Activated T-helper 17 cell treated with anti-CD3 and anti-CD28 coated beads, Interleukin-2, amount 50 U/mL, for 72 hours (primary cell): Measurements from ENCODE around the gene ARHGAP20. TPM values are rescaled to one million over a fixed set of nuclear protein-coding genes. Genes with fewer than 3 reads are reported as not detected.
"Not testable (repeated sequence)": the region's sequence is repeated elsewhere in the genome, so short reads cannot be mapped to it uniquely, and the experiment has no call there.

ENCODE experiments used
- ATAC-seq: fragments of 150-1000 bp; cut with Tn5 transposase; replicated peaks from 2 replicates; pipeline ENCODE4 v1.10.0; 2021; ENCODE audit warnings: mild to moderate bottlenecking, moderate library complexity
- H3K27ac Mint-ChIP-seq: one replicate; pipeline ENCODE4 v1.8.0; 2022; ENCODE audit warnings: mixed read lengths
- H3K27me3 Mint-ChIP-seq: one replicate; pipeline ENCODE4 v1.8.0; 2022; ENCODE audit warnings: mixed read lengths
- H3K36me3 Mint-ChIP-seq: one replicate; pipeline ENCODE4 v1.8.0; 2022; ENCODE audit warnings: low read depth, mild to moderate bottlenecking, mixed read lengths
- H3K4me1 Mint-ChIP-seq: one replicate; pipeline ENCODE4 v1.8.0; 2022; ENCODE audit warnings: mixed read lengths
- H3K4me3 Mint-ChIP-seq: one replicate; pipeline ENCODE4 v1.8.0; 2022; ENCODE audit warnings: mild to moderate bottlenecking, mixed read lengths
- H3K9me3 Mint-ChIP-seq: one replicate; pipeline ENCODE4 v1.8.0; 2022; ENCODE audit warnings: mixed read lengths
- total RNA-seq, 2 donors: library from RNA; stranded (reverse); gene quantifications; one replicate each; pipeline ENCODE4 v1.2.3, GENCODE V29; 2022

ARHGAP20 gene
- total RNA-seq, 2 donors from 2014 or later: not detected

DNA sequence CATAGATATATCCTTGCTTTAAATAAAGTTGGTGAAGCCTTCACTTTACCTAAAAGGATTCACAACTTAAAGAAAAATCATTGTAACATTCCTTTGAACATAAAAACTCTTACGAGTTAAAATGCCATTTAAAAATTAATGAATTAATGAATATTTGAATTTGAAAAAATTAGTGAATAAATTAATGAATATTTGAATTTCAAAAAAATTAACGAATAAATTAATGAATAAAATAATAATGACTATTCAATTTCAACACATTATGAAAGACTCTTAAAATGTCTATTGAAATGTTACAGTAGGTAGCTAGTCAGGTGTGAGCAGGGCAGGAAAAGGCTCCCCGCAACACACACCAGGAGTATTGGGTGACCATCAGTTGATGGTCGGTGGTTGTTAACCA is 22.9 kb downstream of the ARHGAP20 start:
- Mint-ChIP-seq H3K9me3 (no peaks in the 10 kb centered on the region), H3K36me3 (no peaks in the 10 kb centered on the region), H3K4me3 (no peak overlapping the region), H3K27ac (no peak overlapping the region), H3K27me3 (peaks cover 7% of the 10 kb centered on the region), H3K4me1 (no peaks in the 10 kb centered on the region)
- no peak for ATAC-seq

GRCh38 chr11:110679323-110679975 is 32.8 kb downstream of the ARHGAP20 start:
- ATAC-seq: peak; percentile 29
- H3K9me3 Mint-ChIP-seq: no peaks in the 10 kb centered on the region
- H3K27me3 Mint-ChIP-seq: peaks cover 3% of the 10 kb centered on the region
- no peaks in the 10 kb centered on the region for H3K36me3 Mint-ChIP-seq
- H3K27ac Mint-ChIP-seq: no peak overlapping the region
- H3K4me3 Mint-ChIP-seq: no peak overlapping the region
- H3K4me1 Mint-ChIP-seq: no peaks in the 10 kb centered on the region

DNA sequence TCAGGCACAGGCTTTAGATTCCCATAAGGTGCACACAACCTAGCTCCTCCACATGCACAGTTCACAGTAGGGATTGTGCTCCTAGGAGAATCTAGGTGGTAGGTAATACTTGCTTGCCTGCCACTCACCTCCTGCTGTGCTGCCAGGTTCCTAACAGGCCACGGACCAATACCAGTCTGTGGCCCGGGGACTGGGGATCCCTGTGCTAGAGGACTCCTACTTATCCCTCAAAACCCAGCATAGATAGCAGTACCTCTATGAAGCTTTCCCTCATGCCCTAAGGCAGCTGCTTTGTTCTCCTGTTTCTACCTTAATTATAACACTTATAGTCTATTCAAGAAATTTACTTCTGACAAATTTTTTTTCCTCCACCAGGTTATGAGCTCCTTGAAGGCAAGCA is 36.7 kb downstream of the ARHGAP20 start:
- H3K36me3 Mint-ChIP-seq: no peaks in the 10 kb centered on the region
- H3K27me3 Mint-ChIP-seq: peaks cover 1% of the 10 kb centered on the region
- H3K4me3 Mint-ChIP-seq: no peak overlapping the region
- H3K4me1 Mint-ChIP-seq: no peaks in the 10 kb centered on the region
- H3K27ac Mint-ChIP-seq: no peak overlapping the region
- ATAC-seq: no peak
- no peaks in the 10 kb centered on the region for H3K9me3 Mint-ChIP-seq

GRCh38 chr11:110665689-110666465 is 46.4 kb downstream of the ARHGAP20 start:
- no peaks in the 10 kb centered on the region for H3K9me3 Mint-ChIP-seq
- no peaks in the 10 kb centered on the region for H3K4me1 Mint-ChIP-seq
- ATAC-seq: no peak
- peaks cover 4% of the 10 kb centered on the region for H3K27me3 Mint-ChIP-seq
- no peak overlapping the region for H3K4me3 Mint-ChIP-seq
- H3K36me3 Mint-ChIP-seq: no peaks in the 10 kb centered on the region
- H3K27ac Mint-ChIP-seq: no peak overlapping the region

GRCh38 chr11:110655967-110656366 is 56.3 kb downstream of the ARHGAP20 start:
- Mint-ChIP-seq H3K27ac (no peak overlapping the region), H3K36me3 (no peaks in the 10 kb centered on the region), H3K27me3 (peaks cover 30% of the 10 kb centered on the region), H3K4me1 (no peaks in the 10 kb centered on the region), H3K9me3 (peaks cover 3% of the 10 kb centered on the region), H3K4me3 (no peak overlapping the region)
- ATAC-seq: no peak

- no peaks in the 10 kb centered on the region for H3K4me1 Mint-ChIP-seq
- H3K27ac Mint-ChIP-seq: no peak overlapping the region
- no peak overlapping the region for H3K4me3 Mint-ChIP-seq
- peaks cover 30% of the 10 kb centered on the region for H3K27me3 Mint-ChIP-seq
- peaks cover 4% of the 10 kb centered on the region for H3K9me3 Mint-ChIP-seq
- H3K36me3 Mint-ChIP-seq: no peaks in the 10 kb centered on the region
- ATAC-seq: no peak
These were observed 57.8 kb downstream of the ARHGAP20 start for GRCh38 chr11:110654456-110654855.

DNA sequence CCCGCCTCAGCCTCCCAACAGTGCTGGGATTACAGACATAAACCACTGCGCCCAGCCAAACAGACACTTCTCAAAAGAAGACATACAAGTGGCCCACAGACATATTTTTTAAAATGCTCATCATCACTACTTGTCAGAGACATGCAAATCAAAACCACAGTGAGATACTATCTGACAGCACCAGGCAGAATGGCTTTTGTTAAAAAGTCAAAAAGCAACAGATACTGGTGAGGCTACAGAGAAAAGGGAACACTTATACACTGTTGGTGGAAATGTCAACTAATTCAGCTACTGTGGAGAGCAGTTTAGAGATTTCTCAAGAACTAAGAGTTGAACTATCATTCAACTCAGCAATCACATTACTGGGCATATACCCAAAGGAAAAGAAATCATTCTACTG is 67.0 kb downstream of the ARHGAP20 start:
- H3K4me1 Mint-ChIP-seq: no peaks in the 10 kb centered on the region
- ATAC-seq: no peak
- H3K4me3 Mint-ChIP-seq: no peak overlapping the region
- peaks cover 15% of the 10 kb centered on the region for H3K27me3 Mint-ChIP-seq
- H3K9me3 Mint-ChIP-seq: no peaks in the 10 kb centered on the region
- H3K36me3 Mint-ChIP-seq: no peaks in the 10 kb centered on the region
- H3K27ac Mint-ChIP-seq: no peak overlapping the region

- Mint-ChIP-seq H3K4me1 (no peaks in the 10 kb centered on the region), H3K36me3 (no peaks in the 10 kb centered on the region), H3K27ac (no peak overlapping the region), H3K9me3 (peaks cover 4% of the 10 kb centered on the region), H3K4me3 (no peak overlapping the region), H3K27me3 (peaks cover 11% of the 10 kb centered on the region)
- ATAC-seq: no peak
These were observed 77.9 kb downstream of the ARHGAP20 start for GRCh38 chr11:110634370-110634769.

- H3K4me1 Mint-ChIP-seq: no peaks in the 10 kb centered on the region
- ATAC-seq: no peak
- no peaks in the 10 kb centered on the region for H3K36me3 Mint-ChIP-seq
These were observed 80.7 kb downstream of the ARHGAP20 start for GRCh38 chr11:110631551-110631950.

GRCh38 chr11:110629594-110629993 is 82.6 kb downstream of the ARHGAP20 start:
- no peak for ATAC-seq
- H3K27me3 Mint-ChIP-seq: peaks cover 8% of the 10 kb centered on the region
- H3K4me1 Mint-ChIP-seq: no peaks in the 10 kb centered on the region
- H3K9me3 Mint-ChIP-seq: peaks cover 4% of the 10 kb centered on the region
- no peak overlapping the region for H3K27ac Mint-ChIP-seq
- no peaks in the 10 kb centered on the region for H3K36me3 Mint-ChIP-seq
- no peak overlapping the region for H3K4me3 Mint-ChIP-seq

More at GRCh38 chr11:110631551-110631950, 80.7 kb downstream of the ARHGAP20 start:
- no peak overlapping the region for H3K4me3 Mint-ChIP-seq
- peaks cover 8% of the 10 kb centered on the region for H3K27me3 Mint-ChIP-seq
- H3K9me3 Mint-ChIP-seq: peaks cover 4% of the 10 kb centered on the region
- no peak overlapping the region for H3K27ac Mint-ChIP-seq

GRCh38 chr11:110621826-110622225 is 90.4 kb downstream of the ARHGAP20 start:
- Mint-ChIP-seq H3K36me3 (no peaks in the 10 kb centered on the region), H3K9me3 (no peaks in the 10 kb centered on the region), H3K27ac (no peak overlapping the region), H3K4me3 (no peak overlapping the region), H3K27me3 (no peaks in the 10 kb centered on the region), H3K4me1 (no peaks in the 10 kb centered on the region)
- ATAC-seq: no peak

DNA sequence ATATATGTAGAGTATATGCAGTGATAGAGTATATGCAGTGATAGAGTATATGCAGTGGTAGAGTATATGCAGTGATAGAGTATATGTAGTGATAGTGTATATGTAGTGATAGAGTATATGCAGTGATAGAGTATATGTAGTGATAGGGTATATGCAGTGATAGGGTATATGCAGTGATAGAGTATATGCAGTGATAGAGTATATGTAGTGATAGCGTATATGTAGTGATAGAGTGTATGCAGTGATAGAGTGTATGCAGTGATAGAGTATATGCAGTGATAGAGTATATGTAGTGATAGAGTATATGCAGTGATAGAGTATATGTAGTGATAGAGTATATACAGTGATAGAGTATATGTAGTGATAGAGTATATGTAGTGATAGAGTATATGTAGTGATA is 92.9 kb downstream of the ARHGAP20 start:
- H3K4me3 Mint-ChIP-seq, H3K36me3 Mint-ChIP-seq, H3K4me1 Mint-ChIP-seq, H3K27me3 Mint-ChIP-seq, H3K27ac Mint-ChIP-seq, ATAC-seq, H3K9me3 Mint-ChIP-seq: not testable (repeated sequence)

DNA sequence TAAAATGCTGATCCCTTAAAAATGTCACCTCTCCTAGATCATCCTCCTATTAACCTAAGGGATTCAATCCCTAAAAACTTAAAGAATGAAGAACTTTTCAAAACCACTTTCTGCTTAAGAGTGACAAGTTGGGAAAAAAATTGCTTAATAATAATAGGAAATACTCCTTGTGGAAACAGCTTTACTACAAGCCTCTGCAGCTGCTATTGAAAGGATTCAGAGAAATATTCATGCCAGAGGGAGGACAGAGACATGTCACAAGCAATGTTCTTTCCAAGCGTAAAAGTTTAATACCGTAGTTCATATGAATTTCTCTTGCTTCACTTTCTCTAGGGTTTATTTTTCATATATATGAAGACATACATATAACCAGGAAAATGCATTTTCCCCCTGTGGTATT is 98.2 kb downstream of the ARHGAP20 start:
- no peaks in the 10 kb centered on the region for H3K4me1 Mint-ChIP-seq
- peaks cover 4% of the 10 kb centered on the region for H3K27me3 Mint-ChIP-seq
- H3K9me3 Mint-ChIP-seq: no peaks in the 10 kb centered on the region
- ATAC-seq: no peak
- H3K27ac Mint-ChIP-seq: no peak overlapping the region
- no peaks in the 10 kb centered on the region for H3K36me3 Mint-ChIP-seq
- H3K4me3 Mint-ChIP-seq: no peak overlapping the region

- ATAC-seq: no peak
- Mint-ChIP-seq H3K9me3 (no peaks in the 10 kb centered on the region), H3K27ac (no peak overlapping the region), H3K4me3 (no peak overlapping the region), H3K36me3 (no peaks in the 10 kb centered on the region), H3K27me3 (peaks cover 4% of the 10 kb centered on the region), H3K4me1 (no peaks in the 10 kb centered on the region)
These were observed 98.9 kb downstream of the ARHGAP20 start for GRCh38 chr11:110613197-110613918.

GRCh38 chr11:110606415-110606814 is 105.8 kb downstream of the ARHGAP20 start:
- Mint-ChIP-seq H3K27me3 (peaks cover 10% of the 10 kb centered on the region), H3K9me3 (no peaks in the 10 kb centered on the region), H3K27ac (no peak overlapping the region), H3K4me1 (no peaks in the 10 kb centered on the region), H3K36me3 (no peaks in the 10 kb centered on the region), H3K4me3 (no peak overlapping the region)
- ATAC-seq: no peak
